ENCODE measurements around the gene NEU4.

DNA sequence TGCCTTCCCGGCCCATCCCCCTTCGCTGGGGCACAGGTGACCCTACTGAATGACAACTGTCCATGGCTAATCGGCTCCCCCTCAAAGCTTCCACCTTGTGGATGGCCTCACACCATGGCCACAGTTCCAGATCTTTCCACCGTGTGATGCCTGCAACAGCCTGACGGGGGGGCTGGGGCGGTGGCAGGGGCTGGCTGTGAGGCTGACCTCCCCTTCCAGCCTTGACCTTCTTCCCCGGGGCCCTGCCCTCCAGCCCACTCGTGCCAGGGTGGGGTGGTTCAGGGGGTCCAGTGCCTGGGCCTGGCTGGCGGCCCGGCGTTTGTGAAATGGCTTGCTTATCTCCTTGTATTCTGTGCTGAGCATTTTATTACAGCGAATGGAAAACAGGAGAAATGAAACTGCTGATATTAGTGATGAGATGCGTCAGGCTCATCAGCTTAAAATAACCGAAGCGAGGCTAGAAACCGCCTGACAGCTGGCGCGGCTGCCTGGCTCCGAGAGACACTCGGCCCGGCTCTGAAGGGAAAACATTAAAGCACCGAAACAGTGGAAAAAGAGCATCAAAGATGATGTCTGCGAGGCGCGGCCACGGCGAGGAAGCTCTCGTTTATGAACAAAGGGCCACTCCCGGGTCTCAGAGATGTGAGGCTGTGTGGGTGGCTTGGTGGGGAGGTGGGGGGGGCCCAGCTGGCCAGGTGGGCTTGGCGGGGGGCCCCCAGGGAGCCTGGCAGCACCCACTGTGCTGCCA is 50.6 kb downstream of the NEU4 start:
- no peak for TF ChIP-seq POLR2A (IDR thresholded peaks at IDR 0.05; ENCODE audit: low read depth, low read length)
- TF ChIP-seq ELK1 (IDR thresholded peaks at IDR 0.05; ENCODE audit: borderline replicate concordance, low read depth, low read length) = no peak
- TF ChIP-seq RAD21 (IDR thresholded peaks at IDR 0.05; ENCODE audit: low read length) = no peak
- peak; percentile 20; the same call in 1 of the 2 replicates for TF ChIP-seq CTCF (conservative IDR thresholded peaks at IDR 0.05; ENCODE audit: low read depth, low read length)
- no peak for TF ChIP-seq BHLHE40 (IDR thresholded peaks at IDR 0.05; ENCODE audit: low read depth, low read length)
- no peak for TF ChIP-seq NFE2L2 (IDR thresholded peaks at IDR 0.05; ENCODE audit: low read depth, low read length)
- no peak for TF ChIP-seq CEBPB (IDR thresholded peaks at IDR 0.05; ENCODE audit: low read depth, low read length)
- TF ChIP-seq MXI1 (IDR thresholded peaks at IDR 0.05; ENCODE audit: borderline replicate concordance, low read depth, low read length) = no peak
- TF ChIP-seq RCOR1 (IDR thresholded peaks at IDR 0.05; ENCODE audit: insufficient replicate concordance, low read length) = no peak
